Vagina (tissue), 2 donors: Measurements from ENCODE around the gene ARHGAP6.

Experiments
- POLR2A ChIP-seq, 2 donors: fragments of 450-650 bp; IDR thresholded peaks; one replicate each; pipeline ENCODE4 v1.6.1; 2017; ENCODE audit warnings: antibody characterized with exemption in 2 of 2, mild to moderate bottlenecking in 2 of 2, moderate library complexity in 2 of 2
- TF ChIP-seq, protein P1 (sequence below), 3 experiments: fragments of 450-650 bp in 2 of 3; fragments of 200-600 bp in 1 of 3; sonication (generic) in 1 of 3; IDR thresholded peaks; one replicate each; pipeline ENCODE4 v1.5.1; 2017 to 2019; ENCODE audit warnings: antibody characterized with exemption in 3 of 3, mild to moderate bottlenecking in 2 of 3, moderate library complexity in 2 of 3

DNA sequence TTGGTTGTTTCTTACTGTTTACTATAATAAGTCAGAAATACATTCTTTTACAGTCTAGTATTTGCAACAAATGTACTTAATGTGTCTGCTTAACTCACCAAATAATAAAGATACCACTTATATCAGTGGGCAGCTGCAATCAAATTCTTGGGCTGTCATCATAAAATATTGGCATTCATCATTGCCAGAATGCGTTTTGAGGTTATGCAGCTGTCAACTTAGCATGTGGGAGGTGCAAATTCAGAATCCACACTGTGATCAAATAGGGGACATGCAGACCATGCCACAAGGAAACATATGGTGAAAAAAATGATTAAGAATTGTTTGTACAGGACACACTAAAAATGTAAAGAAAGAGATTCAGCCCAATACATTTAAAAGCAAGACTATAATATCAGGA, 468.0 kb downstream of the ARHGAP6 start:
- TF ChIP-seq POLR2A (IDR thresholded peaks at IDR 0.05), result no peak
- TF ChIP-seq, protein P1, sequence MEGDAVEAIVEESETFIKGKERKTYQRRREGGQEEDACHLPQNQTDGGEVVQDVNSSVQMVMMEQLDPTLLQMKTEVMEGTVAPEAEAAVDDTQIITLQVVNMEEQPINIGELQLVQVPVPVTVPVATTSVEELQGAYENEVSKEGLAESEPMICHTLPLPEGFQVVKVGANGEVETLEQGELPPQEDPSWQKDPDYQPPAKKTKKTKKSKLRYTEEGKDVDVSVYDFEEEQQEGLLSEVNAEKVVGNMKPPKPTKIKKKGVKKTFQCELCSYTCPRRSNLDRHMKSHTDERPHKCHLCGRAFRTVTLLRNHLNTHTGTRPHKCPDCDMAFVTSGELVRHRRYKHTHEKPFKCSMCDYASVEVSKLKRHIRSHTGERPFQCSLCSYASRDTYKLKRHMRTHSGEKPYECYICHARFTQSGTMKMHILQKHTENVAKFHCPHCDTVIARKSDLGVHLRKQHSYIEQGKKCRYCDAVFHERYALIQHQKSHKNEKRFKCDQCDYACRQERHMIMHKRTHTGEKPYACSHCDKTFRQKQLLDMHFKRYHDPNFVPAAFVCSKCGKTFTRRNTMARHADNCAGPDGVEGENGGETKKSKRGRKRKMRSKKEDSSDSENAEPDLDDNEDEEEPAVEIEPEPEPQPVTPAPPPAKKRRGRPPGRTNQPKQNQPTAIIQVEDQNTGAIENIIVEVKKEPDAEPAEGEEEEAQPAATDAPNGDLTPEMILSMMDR (IDR thresholded peaks at IDR 0.05), result no peak
